Thoracic aorta (tissue), 2 donors: Measurements from ENCODE around the gene TRIM65. TPM values are rescaled to one million over a fixed set of nuclear protein-coding genes. Genes with fewer than 3 reads are reported as not detected.

ENCODE experiments used
- ATAC-seq: fragments of 150-250 bp; one replicate; pipeline ENCODE4 v1.8.0; 2017; ENCODE audit warnings: low read depth; ENCODE audit not compliant: insufficient number of reproducible peaks, low FRiP score
- DNase-seq: peaks from one replicate; pipeline ENCODE4 v3.0.0-alpha.2; 2020; ENCODE audit warnings: low spot score
- H3K27ac ChIP-seq, 2 donors: fragments of 200-600 bp; sonication (generic); 1 replicate in 1 of 2; 2 replicates in 1 of 2; pipeline ENCODE4 v1.5.1; 2016; ENCODE audit warnings: mild to moderate bottlenecking in 2 of 2, moderate library complexity in 2 of 2
- H3K27me3 ChIP-seq: fragments of 200-600 bp; sonication (generic); replicated peaks from 2 replicates; pipeline ENCODE4 v1.6.0; 2016; ENCODE audit warnings: mild to moderate bottlenecking; ENCODE audit not compliant: insufficient read depth
- H3K36me3 ChIP-seq: fragments of 200-600 bp; sonication (generic); one replicate; pipeline ENCODE4 v1.5.1; 2016
- H3K4me1 ChIP-seq, 2 donors: fragments of 200-600 bp; sonication (generic); 1 replicate in 1 of 2; 2 replicates in 1 of 2; pipeline versions ENCODE4 v1.5.1 to v1.6.0; 2016; ENCODE audit warnings: low read depth in 2 of 2, mild to moderate bottlenecking in 1 of 2; ENCODE audit not compliant: control insufficient read depth in 1 of 2
- H3K4me3 ChIP-seq: fragments of 200-600 bp; sonication (generic); 2 replicates; pipeline ENCODE4 v1.5.1; 2016; ENCODE audit warnings: mild to moderate bottlenecking
- H3K9me3 ChIP-seq: fragments of 200-600 bp; sonication (generic); 2 replicates; pipeline ENCODE4 v1.5.1; 2016
- total RNA-seq, 2 donors: library from RNA; depleted of rRNA; stranded (reverse); fragments of >200 nt; gene quantifications; one replicate each; pipeline versions ENCODE4 v1.1.0 to v1.2.3, GENCODE V29; 2016
- TF ChIP-seq, protein P1 (sequence below): fragments of 200-600 bp; sonication (generic); IDR thresholded peaks from one replicate; pipeline ENCODE4 v1.5.1; 2019; ENCODE audit warnings: antibody characterized with exemption

TRIM65 gene, protein sequence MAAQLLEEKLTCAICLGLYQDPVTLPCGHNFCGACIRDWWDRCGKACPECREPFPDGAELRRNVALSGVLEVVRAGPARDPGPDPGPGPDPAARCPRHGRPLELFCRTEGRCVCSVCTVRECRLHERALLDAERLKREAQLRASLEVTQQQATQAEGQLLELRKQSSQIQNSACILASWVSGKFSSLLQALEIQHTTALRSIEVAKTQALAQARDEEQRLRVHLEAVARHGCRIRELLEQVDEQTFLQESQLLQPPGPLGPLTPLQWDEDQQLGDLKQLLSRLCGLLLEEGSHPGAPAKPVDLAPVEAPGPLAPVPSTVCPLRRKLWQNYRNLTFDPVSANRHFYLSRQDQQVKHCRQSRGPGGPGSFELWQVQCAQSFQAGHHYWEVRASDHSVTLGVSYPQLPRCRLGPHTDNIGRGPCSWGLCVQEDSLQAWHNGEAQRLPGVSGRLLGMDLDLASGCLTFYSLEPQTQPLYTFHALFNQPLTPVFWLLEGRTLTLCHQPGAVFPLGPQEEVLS
- 10 to 100 TPM; 21.4 to 22.6 TPM for total RNA-seq

DNA sequence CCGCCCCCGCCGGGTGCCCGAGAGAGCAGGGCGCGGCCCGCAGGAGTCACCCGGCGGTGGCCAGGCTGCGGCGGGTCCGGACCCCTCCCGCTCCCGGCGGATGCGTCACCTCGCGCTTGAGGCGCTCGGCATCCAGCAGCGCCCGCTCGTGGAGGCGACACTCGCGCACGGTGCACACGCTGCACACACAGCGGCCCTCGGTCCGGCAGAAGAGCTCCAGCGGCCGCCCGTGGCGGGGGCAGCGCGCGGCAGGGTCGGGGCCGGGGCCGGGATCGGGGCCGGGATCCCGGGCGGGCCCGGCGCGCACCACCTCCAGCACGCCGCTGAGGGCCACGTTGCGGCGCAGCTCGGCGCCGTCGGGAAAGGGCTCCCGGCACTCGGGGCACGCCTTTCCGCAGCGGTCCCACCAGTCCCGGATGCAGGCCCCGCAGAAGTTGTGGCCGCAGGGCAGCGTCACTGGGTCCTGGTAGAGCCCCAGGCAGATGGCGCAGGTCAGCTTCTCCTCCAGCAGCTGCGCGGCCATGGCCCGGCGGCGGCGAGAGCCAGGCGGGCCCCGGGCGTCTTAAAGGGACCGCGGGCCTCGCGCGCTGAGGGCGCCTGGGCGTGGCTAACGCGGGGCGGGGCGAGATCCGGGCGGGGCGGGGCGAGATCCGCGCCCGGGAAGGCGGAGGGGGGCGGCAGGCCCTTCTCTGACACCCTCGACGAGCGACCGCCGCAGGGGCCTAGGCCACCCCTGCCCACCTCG, at the start of gene TRIM65:
TSS of gene TRIM65 (minus strand) at position 537 of the 745 bp plus-strand sequence. CDS start at position 523, 14 bp downstream.
- TF ChIP-seq, protein P1, sequence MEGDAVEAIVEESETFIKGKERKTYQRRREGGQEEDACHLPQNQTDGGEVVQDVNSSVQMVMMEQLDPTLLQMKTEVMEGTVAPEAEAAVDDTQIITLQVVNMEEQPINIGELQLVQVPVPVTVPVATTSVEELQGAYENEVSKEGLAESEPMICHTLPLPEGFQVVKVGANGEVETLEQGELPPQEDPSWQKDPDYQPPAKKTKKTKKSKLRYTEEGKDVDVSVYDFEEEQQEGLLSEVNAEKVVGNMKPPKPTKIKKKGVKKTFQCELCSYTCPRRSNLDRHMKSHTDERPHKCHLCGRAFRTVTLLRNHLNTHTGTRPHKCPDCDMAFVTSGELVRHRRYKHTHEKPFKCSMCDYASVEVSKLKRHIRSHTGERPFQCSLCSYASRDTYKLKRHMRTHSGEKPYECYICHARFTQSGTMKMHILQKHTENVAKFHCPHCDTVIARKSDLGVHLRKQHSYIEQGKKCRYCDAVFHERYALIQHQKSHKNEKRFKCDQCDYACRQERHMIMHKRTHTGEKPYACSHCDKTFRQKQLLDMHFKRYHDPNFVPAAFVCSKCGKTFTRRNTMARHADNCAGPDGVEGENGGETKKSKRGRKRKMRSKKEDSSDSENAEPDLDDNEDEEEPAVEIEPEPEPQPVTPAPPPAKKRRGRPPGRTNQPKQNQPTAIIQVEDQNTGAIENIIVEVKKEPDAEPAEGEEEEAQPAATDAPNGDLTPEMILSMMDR = peak; percentile 5
- Histone ChIP-seq H3K27ac (peak within 1 kb of the TSS; percentile 83 to 88), H3K9me3 (no peaks in the 10 kb centered on the region), H3K4me1 (peaks cover 0 to 32% of the 10 kb centered on the region in 2 donors), H3K4me3 (peak within 1 kb of the TSS; percentile 79), H3K36me3 (peaks cover 29% of the 10 kb centered on the region), H3K27me3 (no peaks in the 10 kb centered on the region)
- ATAC-seq = peak; percentile 80
- DNase-seq = peak; percentile 65

DNA sequence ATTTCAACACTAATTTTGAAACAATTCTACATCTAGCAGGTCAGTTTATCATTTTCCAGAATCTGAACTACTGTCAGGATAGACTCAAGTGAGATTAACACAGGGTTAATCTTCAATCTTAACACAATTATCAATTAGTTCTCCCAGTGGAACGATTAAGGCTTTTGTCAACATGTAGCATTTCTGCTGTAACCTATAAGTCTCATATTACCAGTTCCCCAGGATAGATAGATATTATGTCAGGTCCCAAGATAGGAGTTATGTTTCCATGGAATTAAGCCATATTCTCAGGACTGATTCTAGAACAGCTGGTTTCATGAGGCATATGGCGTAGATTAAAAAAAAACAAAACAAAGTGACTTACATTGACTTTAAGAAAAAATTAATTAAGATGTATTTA, 48.5 kb upstream of the TRIM65 start:
- peaks cover 35% of the 10 kb centered on the region for H3K36me3 ChIP-seq
- DNase-seq (no peak), ATAC-seq (no peak)
- no peak overlapping the region for H3K27ac ChIP-seq
- TF ChIP-seq, protein P1 = no peak
- H3K4me3 ChIP-seq = no peak overlapping the region
- H3K9me3 ChIP-seq = no peaks in the 10 kb centered on the region
- H3K4me1 ChIP-seq = peaks cover 6 to 7% of the 10 kb centered on the region in 2 donors
- no peaks in the 10 kb centered on the region for H3K27me3 ChIP-seq

DNA sequence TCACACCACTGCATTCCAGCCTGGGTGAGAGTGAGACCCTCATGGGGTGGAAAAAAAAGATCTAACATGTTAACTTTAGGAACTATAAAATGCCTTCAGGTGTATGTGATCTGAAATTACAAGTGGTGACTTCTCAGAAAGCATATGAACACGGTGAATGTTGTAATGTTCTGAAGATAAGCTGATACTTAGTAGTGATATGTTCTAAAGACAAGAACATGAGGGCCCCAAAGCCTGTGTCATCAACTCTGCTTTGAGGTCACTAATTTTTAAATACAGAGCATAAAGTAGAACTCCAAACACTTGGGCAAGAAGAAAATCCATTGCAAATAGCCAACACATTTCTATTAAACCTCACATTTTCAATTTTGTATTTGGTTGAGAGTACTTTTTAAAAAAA, 46.7 kb upstream of the TRIM65 start:
- DNase-seq (no peak), ATAC-seq (no peak)
- TF ChIP-seq, protein P1 = no peak

DNA sequence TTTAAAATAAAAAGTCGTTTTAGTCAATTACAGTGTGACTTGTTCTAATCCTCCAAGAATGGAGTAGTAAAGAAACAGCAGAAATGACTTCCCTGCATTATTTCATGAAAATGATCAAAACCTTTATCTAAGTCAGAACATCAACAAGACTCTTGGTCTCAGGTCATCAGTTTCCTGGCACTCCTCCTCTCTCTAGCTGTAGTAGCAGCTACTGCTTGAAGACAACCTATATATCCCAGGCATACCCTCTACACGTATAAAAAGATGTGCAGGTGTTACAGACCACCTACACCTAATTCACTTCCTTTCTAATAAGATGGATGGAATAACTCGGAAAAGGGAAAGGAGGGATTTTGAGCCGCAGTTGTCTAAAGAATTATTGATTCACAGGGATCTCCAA, 45.7 kb upstream of the TRIM65 start:
- peaks cover 8% of the 10 kb centered on the region in 2 donors for H3K4me1 ChIP-seq

More for the DNA sequence above, 46.7 kb upstream of the TRIM65 start:
- Histone ChIP-seq H3K27ac (no peak overlapping the region), H3K36me3 (peaks cover 20% of the 10 kb centered on the region), H3K27me3 (no peaks in the 10 kb centered on the region), H3K9me3 (no peaks in the 10 kb centered on the region), H3K4me1 (peaks cover 8% of the 10 kb centered on the region in 2 donors), H3K4me3 (no peak overlapping the region)

More for the DNA sequence above, 45.7 kb upstream of the TRIM65 start:
- Histone ChIP-seq H3K36me3 (peaks cover 12% of the 10 kb centered on the region), H3K27ac (no peak overlapping the region), H3K27me3 (no peaks in the 10 kb centered on the region), H3K9me3 (no peaks in the 10 kb centered on the region), H3K4me3 (no peak overlapping the region)
- no peak for ATAC-seq
- TF ChIP-seq, protein P1 = no peak
- no peak for DNase-seq
